ENCODE data around the gene SEMA5B.

Gene SEMA5B

DNA sequence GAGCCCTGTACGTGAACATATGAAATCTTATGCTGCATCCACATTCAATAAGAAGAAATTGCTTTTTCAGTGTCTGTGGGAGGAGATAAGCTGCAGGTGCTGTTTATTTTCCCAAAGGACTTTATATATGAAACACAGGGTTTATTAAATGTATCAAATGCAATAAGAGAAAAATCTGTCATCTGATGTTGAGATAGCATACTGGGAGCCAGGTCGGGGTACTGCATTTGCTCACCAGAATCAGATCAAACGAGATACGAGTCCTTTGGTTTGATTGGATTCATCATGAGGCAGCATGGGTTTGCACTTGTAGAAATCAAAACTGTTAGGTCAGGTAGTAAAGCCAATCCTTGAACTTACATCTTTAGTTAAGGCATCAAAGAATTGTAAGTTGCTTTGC lies 141.3 kb downstream of the SEMA5B start:
- H3K4me2 ChIP-seq (ENCODE audit: insufficient read depth, low read length, poor library complexity, severe bottlenecking), result no peak overlapping the region
- no peak overlapping the region for H3K14ac ChIP-seq (ENCODE audit: low read length)
- H3K9me3 ChIP-seq (replicated peaks in 1 of 2; ENCODE audit: control insufficient read depth in 2 of 2, insufficient read depth in 1 of 2, low read depth in 1 of 2, low read length in 2 of 2), result no peaks in the 10 kb centered on the region
- H2BK15ac ChIP-seq (ENCODE audit: low read length), result no peak overlapping the region
- no peak overlapping the region for H3K9ac ChIP-seq (ENCODE audit: low read depth, low read length, poor library complexity)
- H3K4me1 ChIP-seq (ENCODE audit: control insufficient read depth in 2 of 2, insufficient read depth in 1 of 2, low read depth in 1 of 2, low read length in 2 of 2), result peaks cover 15 to 16% of the 10 kb centered on the region in 2 donors
- no peaks in the 10 kb centered on the region for H3K27me3 ChIP-seq (ENCODE audit: control insufficient read depth in 3 of 3, insufficient read depth in 3 of 3, low read depth in 1 of 3, low read length in 3 of 3)
- no peaks in the 10 kb centered on the region for H3K79me1 ChIP-seq (ENCODE audit: low read depth, low read length)
- H2BK120ac ChIP-seq (ENCODE audit: low read depth, low read length), result no peak overlapping the region
- no peak overlapping the region for H2AFZ ChIP-seq (ENCODE audit: low read length)
- H4K91ac ChIP-seq (ENCODE audit: low read depth, low read length, poor library complexity), result no peak overlapping the region
- no peak overlapping the region for H2BK12ac ChIP-seq (ENCODE audit: low read length)
- no peak overlapping the region for H3K23ac ChIP-seq (ENCODE audit: low read depth, low read length, poor library complexity)
- no peak overlapping the region for H3K27ac ChIP-seq (replicated peaks; ENCODE audit: low read length)
- no peak for DNase-seq (ENCODE audit: low spot score)
- no peak overlapping the region for H4K8ac ChIP-seq (ENCODE audit: low read depth, low read length)
- H3K4me3 ChIP-seq (ENCODE audit: low read length in 2 of 2), result no peak overlapping the region
- H3K18ac ChIP-seq (ENCODE audit: low read length), result no peak overlapping the region
- no CpG with 5 or more reads among the region's 4 CpGs for WGBS, 2 donors (ENCODE audit: extremely low coverage in 2 of 2, insufficient read length in 2 of 2, insufficient replicate concordance in 1 of 2)
- H2AK5ac ChIP-seq (ENCODE audit: low read depth, low read length), result no peak overlapping the region
- H3K4ac ChIP-seq (ENCODE audit: low read length), result no peak overlapping the region
- H2BK5ac ChIP-seq (ENCODE audit: low read length), result no peak overlapping the region
- peaks cover 0 to 10% of the 10 kb centered on the region in 2 donors for H3K36me3 ChIP-seq (replicated peaks in 1 of 2; ENCODE audit: control insufficient read depth in 2 of 2, insufficient read depth in 2 of 2, low read length in 2 of 2)

DNA sequence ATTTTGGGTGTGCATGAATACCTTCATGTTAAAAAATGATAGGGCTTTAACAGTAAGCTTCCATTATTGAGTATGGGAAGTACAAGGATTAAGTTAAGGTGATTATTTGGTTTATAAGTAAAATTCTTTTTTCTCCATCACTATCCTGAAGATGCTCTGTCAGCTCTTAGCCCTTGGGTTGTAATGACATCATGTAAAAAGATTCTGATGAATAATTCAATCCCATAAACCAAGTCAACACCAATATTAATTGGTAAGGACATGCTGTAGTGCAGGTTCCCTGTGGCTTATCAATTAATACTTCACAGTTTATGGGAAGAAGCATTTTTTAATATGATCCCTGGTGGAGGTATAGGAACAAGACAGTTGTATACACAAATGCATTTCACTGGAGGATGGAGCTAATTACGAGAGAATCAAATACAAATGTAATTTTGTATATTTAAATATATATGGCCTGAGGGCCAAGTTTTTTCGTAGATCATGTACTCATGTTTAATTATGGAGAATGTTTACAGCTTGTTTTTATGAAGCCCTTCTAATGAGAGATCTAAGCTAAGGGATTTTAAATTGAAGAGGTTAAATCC lies 145.1 kb downstream of the SEMA5B start:
- Histone ChIP-seq H3K79me1 (ENCODE audit: low read depth, low read length) (no peaks in the 10 kb centered on the region), H3K9me3 (replicated peaks in 1 of 2; ENCODE audit: control insufficient read depth in 2 of 2, insufficient read depth in 1 of 2, low read depth in 1 of 2, low read length in 2 of 2) (no peaks in the 10 kb centered on the region), H3K18ac (ENCODE audit: low read length) (no peak overlapping the region), H3K14ac (ENCODE audit: low read length) (no peak overlapping the region), H4K91ac (ENCODE audit: low read depth, low read length, poor library complexity) (no peak overlapping the region), H2AFZ (ENCODE audit: low read length) (no peak overlapping the region), H3K4me2 (ENCODE audit: insufficient read depth, low read length, poor library complexity, severe bottlenecking) (no peak overlapping the region), H4K8ac (ENCODE audit: low read depth, low read length) (no peak overlapping the region), H3K36me3 (replicated peaks in 1 of 2; ENCODE audit: control insufficient read depth in 2 of 2, insufficient read depth in 2 of 2, low read length in 2 of 2) (peaks cover 0 to 33% of the 10 kb centered on the region in 2 donors), H2BK5ac (ENCODE audit: low read length) (no peak overlapping the region), H3K9ac (ENCODE audit: low read depth, low read length, poor library complexity) (no peak overlapping the region), H2BK120ac (ENCODE audit: low read depth, low read length) (no peak overlapping the region), H2AK5ac (ENCODE audit: low read depth, low read length) (no peak overlapping the region), H3K23ac (ENCODE audit: low read depth, low read length, poor library complexity) (no peak overlapping the region), H3K4me3 (ENCODE audit: low read length in 2 of 2) (no peak overlapping the region), H3K4ac (ENCODE audit: low read length) (no peak overlapping the region), H2BK12ac (ENCODE audit: low read length) (no peak overlapping the region), H2BK15ac (ENCODE audit: low read length) (no peak overlapping the region), H3K27me3 (ENCODE audit: control insufficient read depth in 3 of 3, insufficient read depth in 3 of 3, low read depth in 1 of 3, low read length in 3 of 3) (no peaks in the 10 kb centered on the region), H3K4me1 (ENCODE audit: control insufficient read depth in 2 of 2, insufficient read depth in 1 of 2, low read depth in 1 of 2, low read length in 2 of 2) (peaks cover 0 to 2% of the 10 kb centered on the region in 2 donors), H3K27ac (replicated peaks; ENCODE audit: low read length) (no peak overlapping the region)
- no peak for DNase-seq (ENCODE audit: low spot score)
- no CpG with 5 or more reads among the region's 2 CpGs for WGBS, 2 donors (ENCODE audit: extremely low coverage in 2 of 2, insufficient read length in 2 of 2, insufficient replicate concordance in 1 of 2)

DNA sequence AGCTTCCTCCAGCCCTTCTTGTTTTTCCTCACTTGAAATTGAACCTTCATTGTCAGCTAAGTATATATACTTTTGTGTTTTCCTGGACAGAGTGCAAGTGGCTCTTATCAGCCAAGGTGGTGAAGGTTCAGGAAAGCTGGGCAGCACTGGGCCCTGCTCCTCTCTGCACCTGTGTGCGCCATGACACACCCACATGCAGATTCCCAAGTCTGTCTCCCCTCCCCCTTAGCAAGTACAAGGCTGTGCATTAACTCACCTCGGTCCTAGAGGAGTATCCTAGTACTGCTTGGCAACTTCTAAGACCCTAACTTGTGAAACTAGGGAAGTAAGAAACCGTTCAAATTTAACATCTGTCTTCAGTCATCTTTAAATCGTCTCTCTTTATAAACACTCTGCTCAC lies 146.9 kb downstream of the SEMA5B start:
- Histone ChIP-seq H2BK5ac (ENCODE audit: low read length) (no peak overlapping the region), H3K4me2 (ENCODE audit: insufficient read depth, low read length, poor library complexity, severe bottlenecking) (no peak overlapping the region), H3K4me1 (ENCODE audit: control insufficient read depth in 2 of 2, insufficient read depth in 1 of 2, low read depth in 1 of 2, low read length in 2 of 2) (peaks cover 0 to 2% of the 10 kb centered on the region in 2 donors), H3K14ac (ENCODE audit: low read length) (no peak overlapping the region), H3K36me3 (replicated peaks in 1 of 2; ENCODE audit: control insufficient read depth in 2 of 2, insufficient read depth in 2 of 2, low read length in 2 of 2) (peaks cover 0 to 33% of the 10 kb centered on the region in 2 donors), H3K27ac (replicated peaks; ENCODE audit: low read length) (no peak overlapping the region), H3K9me3 (replicated peaks in 1 of 2; ENCODE audit: control insufficient read depth in 2 of 2, insufficient read depth in 1 of 2, low read depth in 1 of 2, low read length in 2 of 2) (no peaks in the 10 kb centered on the region), H2BK120ac (ENCODE audit: low read depth, low read length) (no peak overlapping the region), H2AFZ (ENCODE audit: low read length) (no peak overlapping the region), H4K91ac (ENCODE audit: low read depth, low read length, poor library complexity) (no peak overlapping the region), H2BK12ac (ENCODE audit: low read length) (no peak overlapping the region), H3K79me1 (ENCODE audit: low read depth, low read length) (no peaks in the 10 kb centered on the region), H3K27me3 (ENCODE audit: control insufficient read depth in 3 of 3, insufficient read depth in 3 of 3, low read depth in 1 of 3, low read length in 3 of 3) (no peaks in the 10 kb centered on the region), H3K18ac (ENCODE audit: low read length) (no peak overlapping the region), H3K4me3 (ENCODE audit: low read length in 2 of 2) (no peak overlapping the region), H2BK15ac (ENCODE audit: low read length) (no peak overlapping the region), H4K8ac (ENCODE audit: low read depth, low read length) (no peak overlapping the region), H3K9ac (ENCODE audit: low read depth, low read length, poor library complexity) (no peak overlapping the region), H3K23ac (ENCODE audit: low read depth, low read length, poor library complexity) (no peak overlapping the region), H3K4ac (ENCODE audit: low read length) (no peak overlapping the region), H2AK5ac (ENCODE audit: low read depth, low read length) (no peak overlapping the region)
- WGBS, 2 donors (ENCODE audit: extremely low coverage in 2 of 2, insufficient read length in 2 of 2, insufficient replicate concordance in 1 of 2), result no CpG with 5 or more reads among the region's 4 CpGs
- DNase-seq (ENCODE audit: low spot score), result no peak

DNA sequence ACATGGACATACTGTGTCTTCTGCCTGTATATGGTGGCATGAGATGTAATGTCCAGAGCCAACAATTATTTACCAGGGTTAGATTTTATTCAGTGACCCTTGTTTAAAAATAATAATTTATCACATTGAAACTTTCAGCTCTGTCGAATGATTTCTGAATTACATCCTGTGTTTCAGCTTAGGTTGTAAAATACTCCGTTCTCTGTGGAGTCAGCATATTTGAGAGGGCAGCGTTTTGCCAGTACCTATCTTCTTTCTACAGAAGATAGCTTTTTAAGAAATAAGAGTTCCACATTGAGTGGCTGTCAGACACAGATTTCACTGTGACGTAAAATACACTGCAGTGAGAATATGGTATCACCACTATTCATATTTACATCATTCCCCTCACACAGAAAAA lies 147.4 kb downstream of the SEMA5B start:
- WGBS, 2 donors (ENCODE audit: extremely low coverage in 2 of 2, insufficient read length in 2 of 2, insufficient replicate concordance in 1 of 2), result no CpG with 5 or more reads among the region's 4 CpGs
- Histone ChIP-seq H3K27me3 (ENCODE audit: control insufficient read depth in 3 of 3, insufficient read depth in 3 of 3, low read depth in 1 of 3, low read length in 3 of 3) (no peaks in the 10 kb centered on the region), H2AFZ (ENCODE audit: low read length) (no peak overlapping the region), H2BK15ac (ENCODE audit: low read length) (no peak overlapping the region), H3K23ac (ENCODE audit: low read depth, low read length, poor library complexity) (no peak overlapping the region), H3K36me3 (replicated peaks in 1 of 2; ENCODE audit: control insufficient read depth in 2 of 2, insufficient read depth in 2 of 2, low read length in 2 of 2) (peaks cover 0 to 33% of the 10 kb centered on the region in 2 donors), H2BK120ac (ENCODE audit: low read depth, low read length) (no peak overlapping the region), H3K4me3 (ENCODE audit: low read length in 2 of 2) (no peak overlapping the region), H2BK12ac (ENCODE audit: low read length) (no peak overlapping the region), H2AK5ac (ENCODE audit: low read depth, low read length) (no peak overlapping the region), H3K9me3 (replicated peaks in 1 of 2; ENCODE audit: control insufficient read depth in 2 of 2, insufficient read depth in 1 of 2, low read depth in 1 of 2, low read length in 2 of 2) (no peaks in the 10 kb centered on the region), H3K18ac (ENCODE audit: low read length) (no peak overlapping the region), H3K14ac (ENCODE audit: low read length) (no peak overlapping the region), H3K79me1 (ENCODE audit: low read depth, low read length) (no peaks in the 10 kb centered on the region), H3K27ac (replicated peaks; ENCODE audit: low read length) (no peak overlapping the region), H3K9ac (ENCODE audit: low read depth, low read length, poor library complexity) (no peak overlapping the region), H3K4me1 (ENCODE audit: control insufficient read depth in 2 of 2, insufficient read depth in 1 of 2, low read depth in 1 of 2, low read length in 2 of 2) (peaks cover 0 to 2% of the 10 kb centered on the region in 2 donors), H3K4me2 (ENCODE audit: insufficient read depth, low read length, poor library complexity, severe bottlenecking) (no peak overlapping the region), H2BK5ac (ENCODE audit: low read length) (no peak overlapping the region), H4K8ac (ENCODE audit: low read depth, low read length) (no peak overlapping the region), H3K4ac (ENCODE audit: low read length) (no peak overlapping the region), H4K91ac (ENCODE audit: low read depth, low read length, poor library complexity) (no peak overlapping the region)
- no peak for DNase-seq (ENCODE audit: low spot score)

Data from neuronal stem cell (in vitro differentiated cells).